Measurements from ENCODE around the gene CCDC192.

DNA sequence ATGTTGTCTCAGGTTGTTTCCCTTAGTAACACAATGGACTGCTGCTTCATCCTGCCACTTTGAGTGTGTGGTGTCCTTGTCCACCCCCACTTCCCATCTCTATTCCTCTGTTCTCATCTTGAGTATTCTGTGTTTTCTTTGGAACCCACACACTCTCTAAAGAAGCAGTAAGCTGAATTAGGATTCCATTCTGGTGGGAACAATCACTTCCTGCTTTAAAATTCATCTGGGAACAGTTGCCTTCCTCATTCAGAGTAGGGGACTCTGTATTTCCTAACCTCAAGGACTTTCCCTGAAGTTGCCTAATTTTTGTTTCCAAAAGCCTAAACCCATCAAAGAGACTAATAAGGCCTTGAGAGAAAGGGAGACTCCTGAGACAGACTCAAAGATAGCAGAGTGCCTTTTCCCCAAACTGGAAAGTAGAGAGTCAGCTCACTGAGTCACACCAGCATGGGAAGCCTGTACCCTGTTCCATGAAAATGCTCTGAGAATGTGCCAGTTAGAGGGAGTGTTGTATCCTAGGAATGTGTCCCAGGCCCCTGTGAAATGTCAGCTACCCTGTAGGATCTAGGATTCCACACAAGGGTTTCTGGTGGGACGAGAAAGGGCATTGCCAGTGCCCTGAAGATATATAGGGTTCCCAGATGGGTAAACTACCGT lies 63.6 kb downstream of the CCDC192 start:
- no peak for TF ChIP-seq CTCF (IDR thresholded peaks at IDR 0.05)
- TF ChIP-seq EZH2phosphoT487 (IDR thresholded peaks at IDR 0.05): no peak
